ENCODE measurements around the gene MFSD2A.
"Not testable (repeated sequence)": the region's sequence is repeated elsewhere in the genome, so short reads cannot be mapped to it uniquely, and the experiment has no call there.

Gene MFSD2A

GRCh38 chr1:39980555-39981313, 25.8 kb downstream of the MFSD2A start:
- no peak overlapping the region for H3K4me3 ChIP-seq (ENCODE audit: low read depth, low read length)
- ChIA-PET CTCF (interaction anchor here (0.6 to 2.1 kb wide), 4 partner anchors 9 to 166 kb away, joined by 3 to 10 read pairs (median 8); no protein-coding TSS in a partner anchor), POLR2A (no interaction called here)
- no peak for TF ChIP-seq CTCF (IDR thresholded peaks at IDR 0.05; ENCODE audit: insufficient read depth, low read length, missing control alignments)
- DNase-seq (ENCODE audit: low read depth, low spot score), result no peak

- no peak for DNase-seq (ENCODE audit: low read depth, low spot score)
- CTCF ChIA-PET, result interaction anchor here (0.7 to 3.0 kb wide), 7 partner anchors 8 to 166 kb away, joined by 3 to 25 read pairs (median 6); no protein-coding TSS in a partner anchor
- no peak for TF ChIP-seq CTCF (IDR thresholded peaks at IDR 0.05; ENCODE audit: insufficient read depth, low read length, missing control alignments)
- no peak overlapping the region for H3K4me3 ChIP-seq (ENCODE audit: low read depth, low read length)
- POLR2A ChIA-PET, result interaction anchor here (0.8 kb wide), 1 partner anchor 182 kb away, joined by 3 read pairs; no protein-coding TSS in a partner anchor
Observed at GRCh38 chr1:39981385-39981784, 26.4 kb downstream of the MFSD2A start.

GRCh38 chr1:39981945-39982344, 27.0 kb downstream of the MFSD2A start:
- H3K4me3 ChIP-seq (ENCODE audit: low read depth, low read length), result no peak overlapping the region
- ChIA-PET POLR2A (interaction anchor here (0.8 kb wide), 1 partner anchor 183 kb away, joined by 3 read pairs; no protein-coding TSS in a partner anchor), CTCF (interaction anchor here (0.7 to 3.0 kb wide), 7 partner anchors 8 to 167 kb away, joined by 3 to 25 read pairs (median 6); no protein-coding TSS in a partner anchor)
- DNase-seq (ENCODE audit: low read depth, low spot score), result peak; percentile 67
- no peak for TF ChIP-seq CTCF (IDR thresholded peaks at IDR 0.05; ENCODE audit: insufficient read depth, low read length, missing control alignments)

- CTCF ChIA-PET, result interaction anchor here (1.3 to 2.6 kb wide), 5 partner anchors 10 to 65 kb away, joined by 3 to 16 read pairs (median 3); no protein-coding TSS in a partner anchor
- DNase-seq (ENCODE audit: low read depth, low spot score); POLR2A ChIA-PET; H3K4me3 ChIP-seq (ENCODE audit: low read depth, low read length): not testable (repeated sequence)
Observed at GRCh38 chr1:39984480-39984879, 29.5 kb downstream of the MFSD2A start.

GRCh38 chr1:39984951-39985350, 30.0 kb downstream of the MFSD2A start:
- CTCF ChIA-PET, result interaction anchor here (1.2 to 2.6 kb wide), 6 partner anchors 10 to 65 kb away, joined by 3 to 16 read pairs (median 4); no protein-coding TSS in a partner anchor
- POLR2A ChIA-PET, result no interaction called here
- H3K4me3 ChIP-seq (ENCODE audit: low read depth, low read length), result no peak overlapping the region
- no peak for TF ChIP-seq CTCF (IDR thresholded peaks at IDR 0.05; ENCODE audit: insufficient read depth, low read length, missing control alignments)
- no peak for DNase-seq (ENCODE audit: low read depth, low spot score)

GRCh38 chr1:39987869-39988268, 32.9 kb downstream of the MFSD2A start:
- no peak for DNase-seq (ENCODE audit: low read depth, low spot score)
- H3K4me3 ChIP-seq (ENCODE audit: low read depth, low read length), result no peak overlapping the region
- CTCF ChIA-PET, result interaction anchor here (1.2 to 3.9 kb wide), 2 partner anchors 13 to 15 kb away, joined by 3 to 15 read pairs; no protein-coding TSS in a partner anchor
- no peak for TF ChIP-seq CTCF (IDR thresholded peaks at IDR 0.05; ENCODE audit: insufficient read depth, low read length, missing control alignments)
- POLR2A ChIA-PET, result no interaction called here
